ENCODE results near the gene LRWD1.
"Not testable (repeated sequence)": the region's sequence is repeated elsewhere in the genome, so short reads cannot be mapped to it uniquely, and the experiment has no call there.

LRWD1 gene

DNA sequence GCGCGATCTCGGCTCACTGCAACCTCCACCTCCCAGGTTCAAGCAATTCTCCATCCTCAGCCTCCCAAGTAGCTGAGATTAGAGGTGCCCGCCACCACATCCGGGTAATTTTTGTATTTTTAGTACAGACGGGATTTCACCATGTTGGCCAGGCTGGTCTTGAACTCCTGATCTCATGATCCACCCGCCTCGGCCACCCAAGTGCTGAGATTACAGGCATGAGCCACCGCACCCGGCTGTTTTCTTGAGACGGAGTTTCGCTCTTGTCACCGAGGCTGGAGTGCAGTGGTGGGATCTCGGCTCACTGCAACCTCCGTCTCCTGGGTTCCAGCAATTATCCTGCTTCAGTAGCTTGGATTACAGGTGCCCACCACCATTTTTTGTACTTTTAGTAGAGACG is 33.5 kb downstream of the LRWD1 start:
- DNase-seq (ENCODE audit: low spot score) = not testable (repeated sequence)

DNA sequence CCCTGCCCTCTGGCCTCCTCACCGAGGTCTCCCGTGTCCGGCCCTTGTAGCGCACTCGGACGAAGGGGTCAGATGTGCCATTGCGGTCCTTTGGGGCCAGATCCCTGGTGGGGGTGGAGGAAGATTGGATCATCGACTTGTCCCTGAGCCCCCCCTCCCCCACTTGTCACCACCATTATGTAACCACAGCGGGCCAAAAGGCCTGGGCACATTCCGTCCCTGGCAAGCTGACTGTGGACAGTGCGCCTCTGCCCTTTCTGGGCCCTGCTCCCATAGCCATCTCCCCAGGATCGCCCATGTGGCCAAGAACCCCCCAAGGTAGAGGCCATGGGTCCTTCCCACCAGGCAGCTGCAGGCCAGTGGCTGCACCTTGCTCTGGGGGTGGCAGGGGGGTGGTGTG is 38.4 kb downstream of the LRWD1 start:
- not testable (repeated sequence) for DNase-seq (ENCODE audit: low spot score)

DNA sequence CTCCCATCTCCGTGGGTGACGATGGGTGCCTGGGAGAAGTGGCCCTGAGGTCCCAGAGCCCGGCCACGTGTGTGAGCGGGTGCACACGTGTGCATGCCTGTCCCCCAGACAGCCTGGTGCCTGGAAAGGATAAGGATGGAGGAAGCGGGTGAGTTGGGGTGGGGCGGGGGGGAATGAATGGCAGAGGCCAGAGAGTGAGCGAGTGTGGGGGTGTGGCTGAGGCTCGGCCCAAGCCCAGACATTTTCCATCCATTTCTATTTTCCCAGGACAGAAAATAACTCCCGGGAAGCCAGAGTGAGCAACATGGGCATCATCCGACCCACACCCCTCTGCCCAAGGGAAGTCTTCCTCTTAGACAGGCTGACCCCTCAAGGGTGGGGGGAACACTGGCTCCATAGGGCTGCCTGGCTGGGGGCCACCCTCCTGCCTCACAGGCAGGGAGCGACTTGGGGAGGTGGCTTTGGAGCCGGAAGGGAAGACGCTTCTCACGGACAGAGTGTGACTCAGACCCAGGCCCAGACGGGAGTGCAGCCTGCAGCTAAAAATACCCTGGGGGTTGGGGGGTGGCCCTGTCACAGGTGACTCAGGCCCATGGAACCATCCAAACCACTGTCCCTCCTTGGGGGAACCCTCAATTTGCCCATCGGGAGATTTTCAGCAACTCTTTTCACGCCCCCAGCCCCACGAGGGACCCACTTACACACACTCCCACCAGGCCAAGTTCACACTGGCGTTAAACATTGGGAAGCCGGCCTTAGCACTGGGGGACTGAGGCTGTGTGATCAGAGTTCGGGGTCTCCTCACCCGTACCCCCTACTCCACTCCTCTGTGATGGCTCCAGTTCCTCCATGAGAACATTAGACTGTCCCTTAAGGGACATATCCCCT is 40.8 kb downstream of the LRWD1 start:
- not testable (repeated sequence) for DNase-seq (ENCODE audit: low spot score)

DNA sequence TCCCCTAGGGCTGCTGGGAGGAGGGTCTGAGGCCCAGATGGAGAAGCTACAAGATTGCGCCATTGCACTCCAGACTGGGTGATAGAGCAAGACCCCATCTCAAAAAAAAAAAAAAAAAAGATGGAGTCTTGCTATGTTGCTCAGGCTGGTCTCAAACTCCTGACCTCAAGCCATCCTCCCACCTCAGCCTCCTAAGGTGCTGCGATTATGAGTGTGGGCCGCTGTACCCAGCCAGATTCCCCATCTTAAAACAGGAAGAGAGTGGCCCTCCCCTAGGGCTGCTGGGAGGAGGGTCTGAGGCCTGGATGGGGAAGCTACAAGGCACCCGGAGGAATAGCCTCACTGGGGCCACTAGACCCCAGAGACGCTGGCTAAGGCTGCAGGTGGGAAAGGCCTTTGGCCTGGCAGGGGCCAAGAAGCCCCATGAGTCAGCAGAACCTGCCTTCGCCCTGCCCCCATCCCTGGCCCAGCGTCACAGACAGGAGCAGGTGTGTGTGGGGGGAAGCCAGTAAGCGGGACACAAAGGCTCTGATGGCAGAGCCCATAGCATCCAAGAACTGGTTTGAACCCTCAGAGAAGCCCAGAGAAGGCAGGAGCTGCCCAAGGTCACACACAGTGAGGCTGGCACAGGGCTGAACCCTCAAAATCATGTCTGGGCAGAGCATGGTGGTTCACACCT is 42.8 kb downstream of the LRWD1 start:
- DNase-seq (ENCODE audit: low spot score) = not testable (repeated sequence)

DNA sequence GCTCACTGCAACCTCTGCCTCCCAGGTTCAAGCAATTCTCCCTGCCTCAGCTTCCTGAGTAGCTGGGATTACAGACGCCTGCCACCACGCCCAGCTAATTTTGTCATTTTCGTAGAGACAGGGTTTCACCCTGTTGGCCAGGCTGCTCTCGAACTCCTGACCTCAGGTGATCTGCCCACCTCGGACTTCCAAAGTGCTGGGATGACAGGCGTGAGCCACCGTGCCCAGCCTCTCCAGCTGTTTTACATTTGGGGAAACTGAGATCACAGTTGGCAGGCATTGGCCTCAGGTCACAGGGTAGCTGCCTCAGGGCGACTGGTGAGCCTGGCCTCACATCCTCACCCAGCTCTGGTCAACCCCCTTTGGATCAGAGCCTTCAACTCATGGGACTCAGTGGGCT is 45.8 kb downstream of the LRWD1 start:
- not testable (repeated sequence) for DNase-seq (ENCODE audit: low spot score)

DNA sequence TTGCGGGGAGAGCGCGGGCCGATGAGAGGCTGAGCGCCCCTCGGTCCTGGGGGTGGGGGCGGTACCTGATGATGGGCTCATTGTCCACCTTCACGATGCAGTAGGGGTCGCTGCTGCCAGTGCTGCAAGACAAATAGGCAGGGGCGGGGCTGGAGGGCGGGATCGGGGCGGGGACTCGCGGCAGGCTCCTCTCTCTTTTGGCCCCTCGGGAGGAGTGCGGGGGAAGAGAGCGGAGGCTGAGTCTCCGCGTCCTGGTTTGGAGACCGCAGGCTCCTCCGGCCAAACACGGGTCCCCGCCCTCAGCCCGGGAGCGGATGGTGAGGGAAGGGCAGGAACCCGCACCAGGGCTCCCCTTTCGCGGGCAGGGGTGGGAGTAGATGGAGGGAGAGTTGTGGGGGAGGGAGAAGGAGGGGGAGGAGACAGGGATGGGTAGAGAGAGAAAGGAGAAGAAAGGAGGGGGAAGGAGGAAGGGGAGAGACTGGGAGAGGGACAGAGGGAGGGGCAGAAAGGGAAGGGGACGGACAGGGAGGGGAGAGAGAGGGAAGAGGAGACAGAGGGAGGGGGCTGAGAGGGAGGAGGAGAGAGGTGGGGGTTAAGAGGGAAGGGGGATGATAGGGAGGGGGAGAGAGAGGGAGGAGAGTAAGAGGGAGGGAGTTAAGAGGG is 47.2 kb downstream of the LRWD1 start:
- DNase-seq (ENCODE audit: low spot score) = not testable (repeated sequence)

DNA sequence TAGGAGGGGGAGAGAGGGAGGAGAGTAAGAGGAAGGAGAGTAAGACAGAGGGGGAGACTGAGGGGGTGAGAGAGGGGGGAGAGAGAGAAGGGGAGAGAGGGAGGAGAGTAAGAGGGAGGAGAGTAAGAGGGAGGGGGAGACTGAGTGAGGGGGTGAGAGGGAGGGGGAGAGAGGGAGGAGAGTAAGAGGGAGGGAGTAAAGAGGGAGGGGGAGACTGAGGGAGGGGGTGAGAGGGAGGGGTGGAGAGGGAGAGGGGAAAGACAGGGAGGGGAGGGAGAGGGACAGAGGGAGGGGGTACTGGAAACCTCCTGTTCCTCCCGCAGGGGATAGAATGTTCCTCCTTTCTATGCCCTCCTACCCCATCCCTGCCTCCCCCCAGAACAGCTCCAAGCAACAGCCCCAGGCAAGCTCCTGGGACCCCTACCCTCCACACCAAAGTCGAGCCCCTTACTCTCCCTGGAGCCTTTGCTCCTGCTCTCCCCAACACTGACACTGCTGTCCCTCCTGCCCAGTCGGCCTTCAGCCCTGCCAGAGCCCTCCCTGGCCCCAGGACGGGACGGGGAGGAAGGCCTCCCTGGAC is 47.9 kb downstream of the LRWD1 start:
- DNase-seq (ENCODE audit: low spot score) = peak; percentile 34

DNA sequence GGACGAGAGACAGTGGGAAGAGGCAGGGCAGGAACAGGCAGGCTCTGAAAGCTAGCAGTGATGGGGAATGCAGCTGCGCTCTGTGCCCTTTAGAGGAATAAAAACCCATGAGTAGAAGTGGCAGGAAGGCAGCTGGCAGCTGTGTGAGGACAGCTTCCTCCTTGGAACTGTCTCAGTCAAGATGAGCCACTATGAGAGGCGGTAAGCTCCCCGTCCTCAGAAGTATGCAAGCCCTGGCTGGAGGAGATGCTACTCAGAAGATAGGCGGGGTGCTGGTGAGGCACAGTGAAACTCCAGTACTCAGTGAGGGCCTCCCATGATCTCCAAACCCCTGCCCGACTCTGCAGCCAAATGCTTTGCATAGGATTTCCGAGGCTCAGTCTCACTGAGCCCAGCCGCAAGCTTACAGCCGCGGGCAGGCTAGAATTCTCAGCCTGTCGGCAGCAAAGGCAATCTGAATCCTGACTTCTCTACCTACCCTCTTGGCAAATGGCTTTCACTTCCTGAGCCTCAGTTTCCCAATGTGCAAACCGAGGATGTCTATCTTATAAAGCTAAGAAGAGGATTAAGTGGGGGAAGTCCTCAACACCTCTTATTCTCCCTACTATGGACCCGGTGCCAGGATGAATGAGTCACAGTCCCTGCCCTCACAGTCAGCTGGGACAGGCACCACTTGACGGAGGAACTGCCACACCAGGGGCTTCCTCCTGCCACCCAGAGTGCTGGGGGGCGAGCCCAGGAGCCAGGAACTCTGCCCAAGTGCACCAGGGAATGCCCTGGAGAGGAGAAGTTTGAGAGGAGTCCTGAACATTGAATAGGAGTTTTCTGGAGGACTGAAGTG is 50.3 kb downstream of the LRWD1 start:
- DNase-seq (ENCODE audit: low spot score) = not testable (repeated sequence)

DNA sequence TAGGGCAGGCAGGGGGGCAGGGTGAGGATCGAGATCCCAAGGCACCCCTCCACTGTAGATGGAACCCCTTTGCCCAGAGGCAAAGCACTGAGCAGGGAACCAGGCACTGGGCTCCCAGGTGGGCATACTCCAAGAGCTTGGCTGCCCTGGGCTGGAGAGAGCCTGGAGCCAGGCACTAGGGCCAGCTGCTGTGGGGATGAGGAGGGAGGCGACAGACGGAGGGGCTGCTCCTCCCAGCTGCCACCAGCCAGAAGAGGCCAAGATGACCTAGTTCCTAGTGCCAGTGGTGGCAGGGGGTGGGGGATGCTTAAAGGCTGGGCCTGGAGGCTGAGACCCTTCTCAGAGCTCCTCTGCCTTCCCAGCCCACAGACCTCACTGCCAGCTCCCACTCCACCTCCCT is 51.1 kb downstream of the LRWD1 start:
- not testable (repeated sequence) for DNase-seq (ENCODE audit: low spot score)

DNA sequence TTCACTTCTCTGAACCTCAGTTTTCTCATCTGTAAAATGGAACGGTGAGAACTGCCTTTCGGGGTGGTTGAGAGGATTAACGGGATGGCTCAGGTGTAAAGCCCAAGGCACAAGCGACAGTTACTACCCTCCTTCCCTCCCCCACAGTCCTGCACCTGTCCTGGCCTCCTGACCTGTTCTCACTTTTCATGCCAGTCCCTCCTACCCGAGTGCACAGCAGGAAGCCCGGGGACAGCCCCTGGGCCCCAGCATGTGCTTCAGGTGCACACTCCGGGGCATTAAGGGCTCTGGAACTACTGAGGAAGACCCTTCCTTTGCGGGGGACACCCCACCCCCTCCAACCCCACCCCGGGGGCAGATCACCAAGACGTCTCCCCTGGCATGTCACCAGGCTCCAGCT is 52.2 kb downstream of the LRWD1 start:
- DNase-seq (ENCODE audit: low spot score) = not testable (repeated sequence)

DNA sequence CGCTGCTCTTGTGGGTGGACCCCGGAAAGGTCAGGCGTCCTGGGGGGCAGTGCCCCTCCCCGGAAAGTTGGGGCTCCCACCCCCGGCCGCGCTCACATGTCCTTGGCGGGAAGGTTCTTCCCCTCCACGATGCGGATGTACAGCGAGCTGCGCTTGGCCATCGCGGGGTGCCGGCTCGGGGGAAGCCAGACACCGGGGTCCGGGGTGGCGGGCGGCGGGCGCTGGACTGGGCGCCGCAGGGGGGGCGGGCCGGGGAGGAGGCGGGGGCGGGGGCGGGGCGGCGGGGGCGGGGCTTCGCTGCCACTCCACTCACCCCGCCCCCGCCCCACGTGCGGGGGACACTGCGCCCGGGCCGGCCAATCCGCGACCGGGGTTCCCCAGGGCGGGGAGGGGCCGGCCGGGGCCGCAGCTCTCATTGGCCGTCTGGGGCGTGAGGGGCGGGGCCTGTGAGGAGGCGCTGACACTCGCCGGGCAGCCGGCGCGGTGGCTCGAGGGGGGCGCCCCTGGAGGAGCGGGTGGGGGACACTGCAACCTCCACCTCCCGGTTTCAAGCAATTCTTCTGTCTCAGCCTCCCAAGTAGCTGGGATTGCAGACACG is 52.9 kb downstream of the LRWD1 start, which contains the start of gene RASA4B:
RASA4B (minus strand) TSS at position 228 of the 598 bp plus-strand sequence; CDS start at position 161, 67 bp downstream.
- DNase-seq (ENCODE audit: low spot score) = not testable (repeated sequence)

DNA sequence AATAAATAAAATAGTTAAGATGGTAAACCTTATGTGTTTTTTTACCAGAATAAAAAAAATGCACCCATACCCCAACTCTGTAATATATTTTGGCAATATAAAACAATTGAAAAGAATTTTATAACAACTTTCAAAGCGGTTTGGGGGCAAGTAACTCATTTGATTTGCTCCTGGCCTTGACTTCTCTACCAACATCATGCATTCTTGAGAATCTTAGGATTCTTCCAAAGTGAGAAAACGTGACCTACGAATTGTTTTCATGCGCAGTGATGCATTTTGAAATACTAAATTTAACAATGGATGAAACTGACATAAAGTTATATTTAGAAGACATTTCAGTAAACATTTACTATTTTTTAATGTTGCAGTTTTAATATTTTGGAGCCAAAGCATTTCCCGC is 56.0 kb downstream of the LRWD1 start:
- not testable (repeated sequence) for DNase-seq (ENCODE audit: low spot score)

Measured in SW480 (cell line).